ENCODE measurements around the gene ANKEF1. TPM values are rescaled to one million over a fixed set of nuclear protein-coding genes. Genes with fewer than 3 reads are reported as not detected.
A peak's percentile ranks its signal among the peaks of the same experiment; 100 is the strongest.

ANKEF1 gene
- total RNA-seq, 1 experiment from 2014 or later = 11.6 TPM

- Histone ChIP-seq H3K27ac (ENCODE audit: low read length) (no peak overlapping the region), H3K27me3 (ENCODE audit: low read length) (peaks cover 21% of the 10 kb centered on the region), H3F3A (ENCODE audit: low read length, unreplicated experiment) (no peaks in the 10 kb centered on the region), H3K9ac (ENCODE audit: low read length) (no peak overlapping the region), H3K4me1 (ENCODE audit: insufficient read depth, low read length) (no peaks in the 10 kb centered on the region), H4K20me1 (ENCODE audit: low read length) (no peaks in the 10 kb centered on the region), H3K79me2 (ENCODE audit: low read length) (no peaks in the 10 kb centered on the region), H2AFZ (ENCODE audit: low read length) (no peak overlapping the region), H3K36me3 (ENCODE audit: low read depth, low read length) (no peaks in the 10 kb centered on the region), H3K4me3 (ENCODE audit: low read length) (no peak overlapping the region), H3K9me3 (ENCODE audit: low read length) (no peaks in the 10 kb centered on the region), H3K9me2 (replicated peaks; ENCODE audit: low read length) (no peaks in the 10 kb centered on the region), H3K4me2 (ENCODE audit: low read length) (no peak overlapping the region)
- DNase-seq = no peak
- no peak for TF ChIP-seq EZH2 (IDR thresholded peaks at IDR 0.05; ENCODE audit: low read length, unreplicated experiment)
- TF ChIP-seq EZH2phosphoT487 (IDR thresholded peaks at IDR 0.05; ENCODE audit: borderline replicate concordance, low read length) = no peak
- TF ChIP-seq CTCF (conservative IDR thresholded peaks at IDR 0.05; ENCODE audit: low read depth, low read length) = no peak
- POLR2A ChIA-PET (ENCODE audit: unreplicated experiment) = no interaction called here
- no peak for ATAC-seq
- CTCF ChIA-PET = no interaction called here
- BruUV-seq (replicated peaks) = no TSS peak
- intact Hi-C loops (cut with micrococcal nuclease) = no loop called here
These were observed 40.1 kb upstream of the ANKEF1 start for GRCh38 chr20:9994676-9995075.

GRCh38 chr20:9995510-9996272 lies 39.1 kb upstream of the ANKEF1 start:
- Histone ChIP-seq H3K27ac (ENCODE audit: low read length) (no peak overlapping the region), H3K9me3 (ENCODE audit: low read length) (no peaks in the 10 kb centered on the region), H3K79me2 (ENCODE audit: low read length) (no peaks in the 10 kb centered on the region), H3K27me3 (ENCODE audit: low read length) (peaks cover 19% of the 10 kb centered on the region), H2AFZ (ENCODE audit: low read length) (no peak overlapping the region), H3K9me2 (replicated peaks; ENCODE audit: low read length) (no peaks in the 10 kb centered on the region), H3F3A (ENCODE audit: low read length, unreplicated experiment) (no peaks in the 10 kb centered on the region), H3K36me3 (ENCODE audit: low read depth, low read length) (no peaks in the 10 kb centered on the region), H3K4me3 (ENCODE audit: low read length) (no peak overlapping the region), H3K4me1 (ENCODE audit: insufficient read depth, low read length) (no peaks in the 10 kb centered on the region), H3K4me2 (ENCODE audit: low read length) (no peak overlapping the region), H3K9ac (ENCODE audit: low read length) (no peak overlapping the region), H4K20me1 (ENCODE audit: low read length) (no peaks in the 10 kb centered on the region)
- DNase-seq = no peak
- ChIA-PET POLR2A (ENCODE audit: unreplicated experiment) (no interaction called here), CTCF (no interaction called here)
- TF ChIP-seq EZH2 (IDR thresholded peaks at IDR 0.05; ENCODE audit: low read length, unreplicated experiment) (no peak), CTCF (conservative IDR thresholded peaks at IDR 0.05; ENCODE audit: low read depth, low read length) (no peak), EZH2phosphoT487 (IDR thresholded peaks at IDR 0.05; ENCODE audit: borderline replicate concordance, low read length) (no peak)
- BruUV-seq (replicated peaks) = no TSS peak
- ATAC-seq = no peak
- intact Hi-C loops (cut with micrococcal nuclease) = no loop called here

GRCh38 chr20:9996944-9997343 lies 37.8 kb upstream of the ANKEF1 start:
- no peaks in the 10 kb centered on the region for H3K79me2 ChIP-seq (ENCODE audit: low read length)
- no peaks in the 10 kb centered on the region for H3F3A ChIP-seq (ENCODE audit: low read length, unreplicated experiment)
- CTCF ChIA-PET = no interaction called here
- DNase-seq (peak; percentile 28), ATAC-seq (no peak)
- intact Hi-C loops (cut with micrococcal nuclease) = no loop called here
- H3K9me3 ChIP-seq (ENCODE audit: low read length) = no peaks in the 10 kb centered on the region
- TF ChIP-seq CTCF (conservative IDR thresholded peaks at IDR 0.05; ENCODE audit: low read depth, low read length) (no peak), EZH2 (IDR thresholded peaks at IDR 0.05; ENCODE audit: low read length, unreplicated experiment) (no peak), EZH2phosphoT487 (IDR thresholded peaks at IDR 0.05; ENCODE audit: borderline replicate concordance, low read length) (no peak)
- POLR2A ChIA-PET (ENCODE audit: unreplicated experiment) = no interaction called here
- no peaks in the 10 kb centered on the region for H3K36me3 ChIP-seq (ENCODE audit: low read depth, low read length)
- no peak overlapping the region for H3K27ac ChIP-seq (ENCODE audit: low read length)
- no peaks in the 10 kb centered on the region for H4K20me1 ChIP-seq (ENCODE audit: low read length)
- no peaks in the 10 kb centered on the region for H3K9me2 ChIP-seq (replicated peaks; ENCODE audit: low read length)
- H3K9ac ChIP-seq (ENCODE audit: low read length) = no peak overlapping the region
- no peak overlapping the region for H3K4me2 ChIP-seq (ENCODE audit: low read length)
- H2AFZ ChIP-seq (ENCODE audit: low read length) = no peak overlapping the region
- peaks cover 6% of the 10 kb centered on the region; the same call in 1 of the 2 replicates for H3K27me3 ChIP-seq (ENCODE audit: low read length)
- BruUV-seq (replicated peaks) = no TSS peak
- H3K4me3 ChIP-seq (ENCODE audit: low read length) = no peak overlapping the region
- H3K4me1 ChIP-seq (ENCODE audit: insufficient read depth, low read length) = no peaks in the 10 kb centered on the region

Data from PC-3 (cell line).